Medulla oblongata (tissue), 1 donor: ENCODE results near the gene INPP1.
"Not testable (repeated sequence)": the region's sequence is repeated elsewhere in the genome, so short reads cannot be mapped to it uniquely, and the experiment has no call there.

Experiments used
- DNase-seq: peaks from one replicate; pipeline ENCODE4 v3.0.0-alpha.2; 2015; ENCODE audit errors: extremely low spot score

INPP1 gene

DNA sequence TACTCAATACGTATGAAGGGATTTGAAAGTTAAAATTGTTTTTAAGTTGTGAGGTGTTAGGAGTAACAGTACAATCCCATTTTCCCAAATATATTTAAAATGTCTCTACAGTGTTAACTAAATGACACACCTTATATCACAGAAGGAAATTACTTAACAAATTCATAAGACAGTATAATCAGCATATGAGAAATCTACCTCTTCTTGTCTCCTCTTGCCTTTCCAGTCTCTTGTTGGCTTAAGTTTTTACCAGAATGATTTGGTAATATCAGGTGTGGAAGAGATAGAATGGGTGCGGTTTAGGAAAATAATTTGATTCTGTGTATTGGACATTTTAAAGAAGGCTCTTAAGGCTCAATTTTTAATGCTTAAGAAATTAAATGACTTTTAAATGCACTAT is 9.5 kb upstream of the INPP1 start:
- no peak for DNase-seq

DNA sequence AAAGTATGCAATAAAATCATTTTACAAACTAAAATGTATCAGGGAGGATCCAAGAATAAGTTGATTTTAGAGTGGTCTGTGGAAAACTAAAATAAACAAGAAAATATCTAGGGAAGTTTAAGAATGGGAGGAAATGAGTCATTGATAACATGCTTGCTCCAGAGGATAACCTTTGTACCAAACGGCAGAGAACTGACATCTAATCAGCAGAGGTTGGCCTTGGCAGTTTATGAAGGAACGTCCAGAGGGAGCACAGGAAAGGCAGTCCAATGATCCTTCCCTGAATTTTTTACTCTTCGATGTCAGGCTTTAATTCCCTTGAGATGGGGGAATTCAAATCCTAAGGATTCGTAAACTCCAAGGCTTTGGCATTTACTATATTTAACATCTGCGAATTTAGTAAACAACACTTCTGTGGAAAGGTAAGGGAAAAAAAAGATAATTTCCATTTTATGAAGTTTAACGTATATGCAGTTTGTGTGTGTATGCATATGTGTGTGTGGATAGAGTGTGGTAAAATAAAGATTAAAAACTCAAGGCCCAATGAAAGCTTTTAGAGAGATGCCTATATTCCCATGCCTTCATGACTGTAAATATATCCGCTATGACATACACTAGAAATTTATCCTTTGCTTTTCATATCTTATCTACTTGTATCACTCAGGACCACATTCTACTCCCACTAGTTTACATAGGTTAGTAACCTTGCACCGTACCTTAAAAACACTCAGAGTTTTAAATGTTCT is 8.7 kb upstream of the INPP1 start:
- DNase-seq, result no peak

DNA sequence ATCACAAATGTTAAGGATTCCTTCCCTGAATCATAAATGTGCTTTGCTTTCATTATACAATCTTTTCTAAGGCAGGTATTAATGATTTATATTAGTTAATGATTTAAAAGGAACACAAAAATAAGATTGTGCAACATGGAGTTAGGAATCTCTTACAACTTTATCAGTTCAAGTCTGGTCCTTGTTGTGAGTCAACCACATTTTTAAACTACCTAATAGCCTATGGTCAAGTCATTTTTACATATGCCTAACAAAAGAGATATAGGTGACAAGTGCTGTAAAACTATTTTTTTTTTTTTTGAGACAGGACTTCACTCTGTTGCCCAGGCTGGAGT is 8.2 kb upstream of the INPP1 start:
- no peak for DNase-seq

GRCh38 chr2:190335584-190335983 is 7.8 kb upstream of the INPP1 start:
- not testable (repeated sequence) for DNase-seq

DNA sequence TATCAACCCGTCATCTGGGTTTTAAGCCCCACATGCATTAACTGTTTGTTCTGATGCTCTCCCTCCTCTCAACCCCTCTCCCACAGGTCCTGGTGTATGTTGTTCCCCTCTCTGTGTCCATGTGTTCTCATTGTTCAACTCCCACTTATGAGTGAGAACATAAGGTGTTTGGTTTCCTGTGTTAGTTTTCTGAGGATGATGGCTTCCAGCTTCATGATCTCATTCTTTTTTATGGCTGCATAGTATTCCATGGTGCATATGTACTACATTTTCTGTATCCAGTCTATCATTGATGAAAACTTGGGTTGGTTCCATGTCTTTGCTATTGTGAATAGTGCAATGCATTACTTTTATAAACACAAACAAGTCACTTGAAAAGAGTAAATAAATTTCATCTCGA is 7.0 kb upstream of the INPP1 start:
- DNase-seq, result no peak

DNA sequence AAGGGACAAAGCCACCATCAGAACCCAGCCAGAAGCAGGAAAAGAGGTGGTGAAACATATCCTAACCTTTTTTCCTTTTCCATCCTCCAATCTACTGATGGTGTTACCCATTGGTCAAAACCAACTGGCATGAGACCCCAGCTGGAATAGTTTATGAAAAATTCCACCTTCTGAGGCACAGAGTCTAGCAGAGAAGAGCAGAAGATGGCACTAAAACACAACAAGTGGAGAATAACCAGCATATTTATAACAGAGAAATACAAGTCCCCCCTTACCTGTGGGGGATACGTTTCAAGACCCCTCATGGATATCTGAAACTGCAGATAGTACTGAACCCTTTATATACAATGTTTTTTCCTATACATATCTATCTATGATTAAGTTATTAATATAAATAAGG is 4.9 kb upstream of the INPP1 start:
- DNase-seq, result no peak

DNA sequence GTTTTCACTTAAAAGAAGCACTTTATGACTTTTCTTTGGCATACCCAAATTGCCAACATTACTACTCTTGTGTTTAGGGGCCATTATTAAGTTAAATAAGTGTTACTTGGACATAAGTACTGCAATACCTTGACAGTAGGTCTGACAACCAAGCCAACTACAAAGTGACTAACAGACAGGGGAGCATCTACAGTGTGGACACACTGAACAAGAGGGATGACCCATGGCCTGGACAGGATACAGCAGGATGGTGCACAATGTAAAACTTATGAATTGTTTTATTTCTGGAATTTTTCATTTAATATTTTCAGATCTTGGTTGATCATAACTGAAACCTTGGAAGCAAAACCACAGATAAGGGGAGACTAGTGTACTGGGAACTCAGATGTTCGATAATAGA is 4.0 kb upstream of the INPP1 start:
- no peak for DNase-seq

GRCh38 chr2:190340369-190340768 is 3.0 kb upstream of the INPP1 start:
- DNase-seq, result no peak

- no peak for DNase-seq
Observed at GRCh38 chr2:190342611-190343010, 778 bp upstream of the INPP1 start.

DNA sequence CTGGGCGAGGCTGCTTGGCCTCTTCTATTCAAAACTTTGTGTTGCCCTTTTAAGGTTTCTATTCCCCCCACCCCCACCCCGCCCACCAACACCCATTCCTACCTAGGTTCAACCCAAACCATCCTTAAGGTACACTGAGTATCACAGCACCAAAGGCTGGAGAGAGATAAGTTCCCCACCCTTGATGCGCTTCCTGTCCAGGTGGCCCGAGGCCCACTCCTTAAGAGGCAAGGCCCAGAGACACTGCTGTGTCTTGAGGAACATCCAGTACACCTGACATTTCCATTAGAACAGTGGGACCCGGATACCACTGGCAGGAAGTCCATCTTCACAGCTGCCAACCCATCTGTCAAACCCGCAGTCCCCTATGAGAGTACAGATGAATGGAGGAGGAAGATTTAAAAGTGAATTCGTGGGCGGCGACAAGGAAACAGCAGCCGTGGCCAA is 277 bp upstream of the INPP1 start:
- DNase-seq, result no peak

- DNase-seq, result peak; percentile 85
Observed at GRCh38 chr2:190344276-190344827, 963 bp downstream of the INPP1 start.

- peak; percentile 59 for DNase-seq
Observed at GRCh38 chr2:190350371-190350770, 7.0 kb downstream of the INPP1 start.

DNA sequence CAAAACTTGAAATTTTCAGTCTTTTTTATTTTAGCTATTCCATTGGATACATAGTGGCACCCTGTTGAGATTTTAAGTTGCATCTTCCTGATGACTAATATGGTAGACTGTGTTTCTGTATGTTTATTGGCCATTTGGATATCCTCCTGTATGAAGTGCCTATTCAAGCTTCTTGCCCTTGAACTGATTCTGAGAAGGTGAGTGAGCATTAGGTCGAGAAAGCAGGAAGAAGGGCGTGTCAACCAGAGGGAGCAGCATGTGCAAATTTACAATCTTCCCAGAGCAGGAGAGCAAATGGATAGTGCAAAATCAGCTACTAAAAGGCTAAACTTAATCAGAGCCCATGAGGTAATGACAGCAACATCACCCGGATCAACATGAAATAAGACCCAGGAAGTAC is 8.6 kb downstream of the INPP1 start:
- DNase-seq, result no peak

DNA sequence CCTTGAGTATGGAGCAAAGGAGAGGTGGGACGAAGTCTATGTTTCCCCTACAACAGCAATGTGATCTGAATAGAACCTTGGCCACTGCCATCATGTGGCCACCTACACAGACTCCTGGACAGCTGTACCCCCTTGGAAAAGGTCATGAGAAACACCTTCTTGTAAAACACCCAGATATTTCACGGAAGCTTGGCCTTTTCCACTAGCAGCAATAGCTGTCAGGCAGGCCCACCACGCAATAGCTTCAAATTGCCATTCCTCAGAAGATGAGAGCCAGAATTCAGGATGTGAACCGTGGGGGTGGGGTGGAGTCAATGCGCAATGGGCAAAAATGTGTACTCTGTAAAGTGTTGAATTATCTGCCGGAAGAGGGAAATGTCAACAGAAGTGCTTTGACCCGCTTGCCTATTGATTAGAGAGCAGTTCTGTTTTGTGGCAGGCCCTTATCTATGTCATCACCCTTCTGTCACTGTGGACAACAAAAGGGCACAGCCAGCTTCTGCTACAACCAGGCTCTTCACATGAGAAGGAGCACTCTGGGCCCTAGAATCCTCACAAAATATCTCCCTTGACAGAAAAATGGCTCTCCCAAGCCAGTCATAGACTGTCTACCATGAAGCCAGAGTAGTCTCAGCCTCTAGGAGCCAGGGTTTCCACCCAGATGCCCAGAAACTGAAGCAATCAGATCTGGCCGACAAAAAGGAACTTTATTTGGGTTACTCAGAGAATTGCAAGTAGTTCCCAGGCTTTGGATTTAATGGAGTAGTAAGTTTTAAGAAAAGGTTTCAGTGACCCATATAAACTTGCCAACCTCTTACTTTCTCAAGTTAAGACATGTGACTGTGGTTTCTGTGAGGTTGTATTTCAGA is 9.5 kb downstream of the INPP1 start:
- DNase-seq, result peak; percentile 71

GRCh38 chr2:190353537-190353899 is 10.1 kb downstream of the INPP1 start:
- no peak for DNase-seq

- DNase-seq, result no peak
Observed at GRCh38 chr2:190354003-190354690, 10.8 kb downstream of the INPP1 start.

- DNase-seq, result no peak
Observed at GRCh38 chr2:190355968-190356644, 12.7 kb downstream of the INPP1 start.

GRCh38 chr2:190357600-190357999 is 14.2 kb downstream of the INPP1 start:
- DNase-seq, result no peak

GRCh38 chr2:190358655-190359448 is 15.5 kb downstream of the INPP1 start:
- DNase-seq, result not testable (repeated sequence)

GRCh38 chr2:190360561-190360960 is 17.2 kb downstream of the INPP1 start:
- no peak for DNase-seq

GRCh38 chr2:190360965-190361364 is 17.6 kb downstream of the INPP1 start:
- no peak for DNase-seq
